Mesothelial cell of epicardium (in vitro differentiated cells): ENCODE measurements around the gene WDR26. TPM values are rescaled to one million over a fixed set of nuclear protein-coding genes. Genes with fewer than 3 reads are reported as not detected.

Experiments
- DNase-seq, 2 experiments: peaks; one replicate each; pipeline ENCODE4 v3.0.0; 2021; ENCODE audit warnings: low spot score in 2 of 2; ENCODE audit not compliant: unreplicated experiment in 2 of 2
- H3K27ac Mint-ChIP-seq: 2 replicates; pipeline ENCODE4 v1.8.0; 2021; ENCODE audit warnings: mixed read lengths
- H3K27me3 Mint-ChIP-seq: 2 replicates; pipeline ENCODE4 v1.8.0; 2021; ENCODE audit warnings: low read depth, mixed read lengths
- H3K36me3 Mint-ChIP-seq: 2 replicates; pipeline ENCODE4 v1.8.0; 2021; ENCODE audit warnings: mixed read lengths
- H3K4me1 Mint-ChIP-seq: 2 replicates; pipeline ENCODE4 v1.8.0; 2021; ENCODE audit warnings: mixed read lengths
- H3K4me3 Mint-ChIP-seq: 2 replicates; pipeline ENCODE4 v1.8.0; 2021; ENCODE audit warnings: mild to moderate bottlenecking, moderate library complexity, mixed read lengths
- H3K9me3 Mint-ChIP-seq: 2 replicates; pipeline ENCODE4 v1.8.0; 2021; ENCODE audit warnings: mixed read lengths
- CTCF ChIP-seq: fragments of 200-600 bp; sonication (generic); IDR thresholded peaks from one replicate; pipeline ENCODE4 v1.5.0; 2021; ENCODE audit warnings: antibody characterized with exemption; ENCODE audit not compliant: unreplicated experiment
- microRNA-seq: library from miRNA; unstranded; fragments of <30 nt; microRNA quantifications from one replicate; pipeline ENCODE4 v1.2.0, GENCODE V29; 2021; ENCODE audit warnings: inconsistent platforms, mixed read lengths
- total RNA-seq: library from RNA; stranded (reverse); gene quantifications from 3 replicates; pipeline ENCODE4 v1.2.1, GENCODE V29; 2021

Gene WDR26
- total RNA-seq, 1 donor from 2014 or later: 101 TPM

GRCh38 chr1:224339442-224340033, 95.1 kb downstream of the WDR26 start:
- Mint-ChIP-seq H3K27ac (no peak overlapping the region), H3K4me3 (no peak overlapping the region), H3K4me1 (peaks cover 3% of the 10 kb centered on the region), H3K27me3 (no peaks in the 10 kb centered on the region), H3K9me3 (peaks cover 10% of the 10 kb centered on the region), H3K36me3 (peaks cover 6% of the 10 kb centered on the region)
- DNase-seq: no peak
- TF ChIP-seq CTCF: no peak

- H3K9me3 Mint-ChIP-seq: peaks cover 10% of the 10 kb centered on the region
- H3K4me3 Mint-ChIP-seq: no peak overlapping the region
- H3K27ac Mint-ChIP-seq: no peak overlapping the region
- peaks cover 8% of the 10 kb centered on the region for H3K4me1 Mint-ChIP-seq
- no peak for TF ChIP-seq CTCF
- H3K27me3 Mint-ChIP-seq: no peaks in the 10 kb centered on the region
- peaks cover 6% of the 10 kb centered on the region for H3K36me3 Mint-ChIP-seq
- no peak for DNase-seq
These were observed 96.3 kb downstream of the WDR26 start for GRCh38 chr1:224338150-224338838.

Small RNA genes within 50 kb of the gene (microRNA-seq; reads per million reads assigned to microRNA genes)
- gene MIR4742: 3.8 reads per million, percentile 11 among the genes with 10 or more reads in this experiment

Other genes starting within 250 kb of the WDR26 start
- 35.9 to 39.4 TPM (median 38.0 TPM) in 3 replicates for gene NVL, start 104.6 kb downstream of the WDR26 start, total RNA-seq
- 39.6 to 40.2 TPM (median 39.6 TPM) in 3 replicates for gene CNIH4, start 77.9 kb downstream of the WDR26 start, total RNA-seq
- 7.3 to 9.2 TPM (median 8.3 TPM) in 3 replicates for gene CNIH3, start 181.5 kb upstream of the WDR26 start, total RNA-seq